GM12878 (cell line): Measurements from ENCODE around the gene POU2F1. TPM values are rescaled to one million over a fixed set of nuclear protein-coding genes. Genes with fewer than 3 reads are reported as not detected.
A peak's percentile ranks its signal among the peaks of the same experiment; 100 is the strongest.

Source experiments
- BACH1 ChIP-seq: fragments of 450-650 bp; IDR thresholded peaks from 2 replicates; pipeline ENCODE4 v1.6.1; 2017; ENCODE audit warnings: mild to moderate bottlenecking, borderline replicate concordance
- CBX5 ChIP-seq: sonication (generic); IDR thresholded peaks from 2 replicates; pipeline ENCODE4 v1.6.1; 2016; ENCODE audit warnings: low read depth, moderate library complexity, mild to moderate bottlenecking, inconsistent platforms
- EED ChIP-seq: sonication (generic); IDR thresholded peaks from 2 replicates; pipeline ENCODE4 v1.6.1; 2016; ENCODE audit warnings: antibody characterized with exemption, low read depth
- FOS ChIP-seq: IDR thresholded peaks from 3 replicates; pipeline ENCODE4 v1.6.1; 2011; ENCODE audit warnings: borderline replicate concordance; ENCODE audit not compliant: insufficient read length; ENCODE audit errors: extremely low read depth
- GATAD2B ChIP-seq: fragments of 450-650 bp; conservative IDR thresholded peaks from 2 replicates; pipeline ENCODE4 v1.6.1; 2017; ENCODE audit warnings: low read depth, mild to moderate bottlenecking, moderate library complexity
- MEF2B ChIP-seq: fragments of 450-650 bp; IDR thresholded peaks from 2 replicates; pipeline ENCODE4 v1.6.1; 2018; ENCODE audit warnings: mild to moderate bottlenecking, moderate library complexity; ENCODE audit not compliant: partially characterized antibody, poor library complexity, severe bottlenecking
- MYC ChIP-seq: IDR thresholded peaks from 2 replicates; pipeline ENCODE4 v1.6.1; 2011; ENCODE audit warnings: mild to moderate bottlenecking, low read length, moderate library complexity, inconsistent platforms; ENCODE audit not compliant: insufficient read depth, insufficient replicate concordance, insufficient read length, severe bottlenecking
- NFXL1 ChIP-seq: fragments of 450-650 bp; IDR thresholded peaks from 2 replicates; pipeline ENCODE4 v1.6.1; 2017; ENCODE audit warnings: antibody characterized with exemption, mild to moderate bottlenecking, borderline replicate concordance
- NR2C2 ChIP-seq: IDR thresholded peaks from 2 replicates; pipeline ENCODE4 v1.6.1; 2011; ENCODE audit warnings: borderline replicate concordance, low read depth; ENCODE audit not compliant: control insufficient read depth, insufficient read length
- NR2F1 ChIP-seq: fragments of 450-650 bp; conservative IDR thresholded peaks from 2 replicates; pipeline ENCODE4 v1.6.1; 2017; ENCODE audit warnings: mild to moderate bottlenecking
- PAX8 ChIP-seq: fragments of 450-650 bp; IDR thresholded peaks from 2 replicates; pipeline ENCODE4 v1.6.1; 2017; ENCODE audit warnings: mild to moderate bottlenecking, moderate library complexity
- POU2F2 ChIP-seq: IDR thresholded peaks from 3 replicates; pipeline ENCODE4 v1.6.1; 2011; ENCODE audit warnings: low read depth, mild to moderate bottlenecking, low read length, borderline replicate concordance
- SREBF1 ChIP-seq: IDR thresholded peaks from 2 replicates; pipeline ENCODE4 v1.6.1; 2012; ENCODE audit warnings: mild to moderate bottlenecking, low read length
- STAT3 ChIP-seq: IDR thresholded peaks from 2 replicates; pipeline ENCODE4 v1.6.1; 2011; ENCODE audit warnings: low read depth, low read length, improper control_type of control experiment
- polyA plus RNA-seq, 11 experiments: library from polyadenylated mRNA; depleted of rRNA in 4 of 11; unstranded in 6 of 11; stranded (reverse) in 5 of 11; fragments of >200 nt; fragmentation: Nextera tagmentation in 4 of 11; fragmentation: Illumina TruSeq in 1 of 11; extraction: Ambion mirVana in 4 of 11; extraction: Trizol in 1 of 11; gene quantifications; 1 replicate in 1 of 11; 2 replicates in 10 of 11; pipeline versions ENCODE4 v1.2.1 to v1.2.3, GENCODE V29; 2011 to 2016; ENCODE audit warnings: inconsistent platforms in 2 of 11, missing spikeins in 2 of 11, low read depth in 1 of 11
- total RNA-seq, 4 experiments: library from RNA; depleted of rRNA in 3 of 4; stranded (reverse); fragments of >200 nt in 3 of 4; fragmentation: Illumina TruSeq in 1 of 4; extraction: Trizol in 1 of 4; gene quantifications; 2 replicates each; pipeline versions ENCODE4 v1.2.1 to v1.2.3, GENCODE V29; 2013 to 2021
- TF ChIP-seq, protein P1 (sequence below): fragments of 450-650 bp; IDR thresholded peaks from 2 replicates; pipeline ENCODE4 v1.6.1; 2016; ENCODE audit warnings: mild to moderate bottlenecking, moderate library complexity, borderline replicate concordance
- TF ChIP-seq, protein P2 (sequence below): fragments of 150-350 bp; IDR thresholded peaks from 2 replicates; pipeline ENCODE4 v1.6.1; 2014; ENCODE audit warnings: mild to moderate bottlenecking, low read depth, low read length
- TF ChIP-seq, protein P3 (sequence below): IDR thresholded peaks from 2 replicates; pipeline ENCODE4 v1.6.1; 2012; ENCODE audit warnings: low read length, inconsistent platforms
- TF ChIP-seq, protein P4 (sequence below): IDR thresholded peaks from 2 replicates; pipeline ENCODE4 v1.6.1; 2011; ENCODE audit warnings: borderline replicate concordance, low read depth, mild to moderate bottlenecking, moderate library complexity, mixed read lengths, low read length; ENCODE audit not compliant: insufficient read depth; ENCODE audit errors: extremely low read length
- TF ChIP-seq, protein P5 (sequence below): fragments of 450-650 bp; IDR thresholded peaks from 2 replicates; pipeline ENCODE4 v1.6.1; 2017; ENCODE audit warnings: mild to moderate bottlenecking, low read depth, inconsistent platforms; ENCODE audit not compliant: poor library complexity, severe bottlenecking
- TF ChIP-seq, protein P6 (sequence below): IDR thresholded peaks from 2 replicates; pipeline ENCODE4 v1.6.1; 2012; ENCODE audit warnings: low read depth, low read length, improper control_type of control experiment

POU2F1 gene
- total and polyA plus RNA-seq, 10 of the 15 experiments (the other 5 are each of a cell fraction or from before 2014, with no cell fraction given): 2.5 to 21.7 (median 12.5) TPM

DNA sequence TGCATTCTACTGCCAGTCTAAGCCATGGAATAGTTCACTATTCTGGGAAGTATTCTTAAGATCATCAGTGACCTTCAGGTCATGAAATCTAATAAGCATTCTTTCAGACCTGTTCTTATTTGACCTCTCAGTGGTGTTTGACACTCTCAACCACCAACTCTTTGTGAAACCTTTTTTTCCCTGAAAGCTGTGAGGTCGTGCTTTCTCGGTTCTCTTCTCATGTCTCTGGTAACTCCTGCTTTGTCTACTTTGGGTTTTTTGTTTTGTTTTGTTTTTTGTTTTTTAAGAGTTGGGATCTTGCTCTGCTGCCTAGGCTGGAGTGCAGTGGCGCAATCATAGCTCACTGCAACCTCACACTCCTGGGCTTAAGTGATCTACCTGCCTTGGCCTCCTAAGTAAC, 56.3 kb downstream of the POU2F1 start (continued):
- TF ChIP-seq, protein P1, sequence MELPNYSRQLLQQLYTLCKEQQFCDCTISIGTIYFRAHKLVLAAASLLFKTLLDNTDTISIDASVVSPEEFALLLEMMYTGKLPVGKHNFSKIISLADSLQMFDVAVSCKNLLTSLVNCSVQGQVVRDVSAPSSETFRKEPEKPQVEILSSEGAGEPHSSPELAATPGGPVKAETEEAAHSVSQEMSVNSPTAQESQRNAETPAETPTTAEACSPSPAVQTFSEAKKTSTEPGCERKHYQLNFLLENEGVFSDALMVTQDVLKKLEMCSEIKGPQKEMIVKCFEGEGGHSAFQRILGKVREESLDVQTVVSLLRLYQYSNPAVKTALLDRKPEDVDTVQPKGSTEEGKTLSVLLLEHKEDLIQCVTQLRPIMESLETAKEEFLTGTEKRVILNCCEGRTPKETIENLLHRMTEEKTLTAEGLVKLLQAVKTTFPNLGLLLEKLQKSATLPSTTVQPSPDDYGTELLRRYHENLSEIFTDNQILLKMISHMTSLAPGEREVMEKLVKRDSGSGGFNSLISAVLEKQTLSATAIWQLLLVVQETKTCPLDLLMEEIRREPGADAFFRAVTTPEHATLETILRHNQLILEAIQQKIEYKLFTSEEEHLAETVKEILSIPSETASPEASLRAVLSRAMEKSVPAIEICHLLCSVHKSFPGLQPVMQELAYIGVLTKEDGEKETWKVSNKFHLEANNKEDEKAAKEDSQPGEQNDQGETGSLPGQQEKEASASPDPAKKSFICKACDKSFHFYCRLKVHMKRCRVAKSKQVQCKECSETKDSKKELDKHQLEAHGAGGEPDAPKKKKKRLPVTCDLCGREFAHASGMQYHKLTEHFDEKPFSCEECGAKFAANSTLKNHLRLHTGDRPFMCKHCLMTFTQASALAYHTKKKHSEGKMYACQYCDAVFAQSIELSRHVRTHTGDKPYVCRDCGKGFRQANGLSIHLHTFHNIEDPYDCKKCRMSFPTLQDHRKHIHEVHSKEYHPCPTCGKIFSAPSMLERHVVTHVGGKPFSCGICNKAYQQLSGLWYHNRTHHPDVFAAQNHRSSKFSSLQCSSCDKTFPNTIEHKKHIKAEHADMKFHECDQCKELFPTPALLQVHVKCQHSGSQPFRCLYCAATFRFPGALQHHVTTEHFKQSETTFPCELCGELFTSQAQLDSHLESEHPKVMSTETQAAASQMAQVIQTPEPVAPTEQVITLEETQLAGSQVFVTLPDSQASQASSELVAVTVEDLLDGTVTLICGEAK: no peak
- no peak for TF ChIP-seq PAX8
- TF ChIP-seq NFXL1: no peak
- TF ChIP-seq, protein P2, sequence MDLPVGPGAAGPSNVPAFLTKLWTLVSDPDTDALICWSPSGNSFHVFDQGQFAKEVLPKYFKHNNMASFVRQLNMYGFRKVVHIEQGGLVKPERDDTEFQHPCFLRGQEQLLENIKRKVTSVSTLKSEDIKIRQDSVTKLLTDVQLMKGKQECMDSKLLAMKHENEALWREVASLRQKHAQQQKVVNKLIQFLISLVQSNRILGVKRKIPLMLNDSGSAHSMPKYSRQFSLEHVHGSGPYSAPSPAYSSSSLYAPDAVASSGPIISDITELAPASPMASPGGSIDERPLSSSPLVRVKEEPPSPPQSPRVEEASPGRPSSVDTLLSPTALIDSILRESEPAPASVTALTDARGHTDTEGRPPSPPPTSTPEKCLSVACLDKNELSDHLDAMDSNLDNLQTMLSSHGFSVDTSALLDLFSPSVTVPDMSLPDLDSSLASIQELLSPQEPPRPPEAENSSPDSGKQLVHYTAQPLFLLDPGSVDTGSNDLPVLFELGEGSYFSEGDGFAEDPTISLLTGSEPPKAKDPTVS: no peak
- peak; percentile 97 for TF ChIP-seq NR2F1
- TF ChIP-seq MEF2B: no peak
- TF ChIP-seq, protein P3, sequence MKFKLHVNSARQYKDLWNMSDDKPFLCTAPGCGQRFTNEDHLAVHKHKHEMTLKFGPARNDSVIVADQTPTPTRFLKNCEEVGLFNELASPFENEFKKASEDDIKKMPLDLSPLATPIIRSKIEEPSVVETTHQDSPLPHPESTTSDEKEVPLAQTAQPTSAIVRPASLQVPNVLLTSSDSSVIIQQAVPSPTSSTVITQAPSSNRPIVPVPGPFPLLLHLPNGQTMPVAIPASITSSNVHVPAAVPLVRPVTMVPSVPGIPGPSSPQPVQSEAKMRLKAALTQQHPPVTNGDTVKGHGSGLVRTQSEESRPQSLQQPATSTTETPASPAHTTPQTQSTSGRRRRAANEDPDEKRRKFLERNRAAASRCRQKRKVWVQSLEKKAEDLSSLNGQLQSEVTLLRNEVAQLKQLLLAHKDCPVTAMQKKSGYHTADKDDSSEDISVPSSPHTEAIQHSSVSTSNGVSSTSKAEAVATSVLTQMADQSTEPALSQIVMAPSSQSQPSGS: 0 out of 2 replicates have a peak, but pooled peaks have one; percentile 38
- no peak; the same call in 1 of the 2 replicates for TF ChIP-seq BACH1
- no peak for TF ChIP-seq SREBF1
- TF ChIP-seq, protein P4, sequence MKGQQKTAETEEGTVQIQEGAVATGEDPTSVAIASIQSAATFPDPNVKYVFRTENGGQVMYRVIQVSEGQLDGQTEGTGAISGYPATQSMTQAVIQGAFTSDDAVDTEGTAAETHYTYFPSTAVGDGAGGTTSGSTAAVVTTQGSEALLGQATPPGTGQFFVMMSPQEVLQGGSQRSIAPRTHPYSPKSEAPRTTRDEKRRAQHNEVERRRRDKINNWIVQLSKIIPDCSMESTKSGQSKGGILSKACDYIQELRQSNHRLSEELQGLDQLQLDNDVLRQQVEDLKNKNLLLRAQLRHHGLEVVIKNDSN: no peak
- 0 out of 2 replicates have a peak, but pooled peaks have one; percentile 40 for TF ChIP-seq STAT3
- TF ChIP-seq MYC: no peak
- no peak for TF ChIP-seq GATAD2B
- TF ChIP-seq, protein P5, sequence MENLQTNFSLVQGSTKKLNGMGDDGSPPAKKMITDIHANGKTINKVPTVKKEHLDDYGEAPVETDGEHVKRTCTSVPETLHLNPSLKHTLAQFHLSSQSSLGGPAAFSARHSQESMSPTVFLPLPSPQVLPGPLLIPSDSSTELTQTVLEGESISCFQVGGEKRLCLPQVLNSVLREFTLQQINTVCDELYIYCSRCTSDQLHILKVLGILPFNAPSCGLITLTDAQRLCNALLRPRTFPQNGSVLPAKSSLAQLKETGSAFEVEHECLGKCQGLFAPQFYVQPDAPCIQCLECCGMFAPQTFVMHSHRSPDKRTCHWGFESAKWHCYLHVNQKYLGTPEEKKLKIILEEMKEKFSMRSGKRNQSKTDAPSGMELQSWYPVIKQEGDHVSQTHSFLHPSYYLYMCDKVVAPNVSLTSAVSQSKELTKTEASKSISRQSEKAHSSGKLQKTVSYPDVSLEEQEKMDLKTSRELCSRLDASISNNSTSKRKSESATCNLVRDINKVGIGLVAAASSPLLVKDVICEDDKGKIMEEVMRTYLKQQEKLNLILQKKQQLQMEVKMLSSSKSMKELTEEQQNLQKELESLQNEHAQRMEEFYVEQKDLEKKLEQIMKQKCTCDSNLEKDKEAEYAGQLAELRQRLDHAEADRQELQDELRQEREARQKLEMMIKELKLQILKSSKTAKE: peak; percentile 81
- no peak for TF ChIP-seq POU2F2
- TF ChIP-seq, protein P6, sequence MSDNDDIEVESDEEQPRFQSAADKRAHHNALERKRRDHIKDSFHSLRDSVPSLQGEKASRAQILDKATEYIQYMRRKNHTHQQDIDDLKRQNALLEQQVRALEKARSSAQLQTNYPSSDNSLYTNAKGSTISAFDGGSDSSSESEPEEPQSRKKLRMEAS: no peak
- TF ChIP-seq EED: no peak
- no peak for TF ChIP-seq FOS
- 0 out of 2 replicates have a peak, but pooled peaks have one; percentile 46 for TF ChIP-seq CBX5
- no peak for TF ChIP-seq NR2C2
